HepG2 (cell line): ENCODE data around the gene FAH. TPM values are rescaled to one million over a fixed set of nuclear protein-coding genes. Genes with fewer than 3 reads are reported as not detected.

Experiments used
- CHCHD3 ChIP-seq: sonication (generic); formaldehyde crosslinking; IDR thresholded peaks from 2 replicates; pipeline ENCODE4 v1.8.0; 2022; ENCODE audit warnings: mild to moderate bottlenecking, missing genetic modification reagents, moderate library complexity
- REST ChIP-seq, 2 experiments: IDR thresholded peaks; 2 replicates each; pipeline ENCODE4 v1.6.1; 2011 to 2012; ENCODE audit warnings: low read length in 2 of 2, borderline replicate concordance in 1 of 2, low read depth in 1 of 2, mild to moderate bottlenecking in 1 of 2, moderate library complexity in 1 of 2
- SALL1 ChIP-seq: sonication (generic); formaldehyde crosslinking; IDR thresholded peaks from 2 replicates; pipeline ENCODE4 v1.8.0; 2022; ENCODE audit warnings: mild to moderate bottlenecking, missing genetic modification reagents
- TRIM24 ChIP-seq: sonication (generic); formaldehyde crosslinking; IDR thresholded peaks from 2 replicates; pipeline ENCODE4 v1.8.0; 2022; ENCODE audit warnings: mild to moderate bottlenecking, missing genetic modification reagents
- ZNF101 ChIP-seq: sonication (generic); formaldehyde crosslinking; IDR thresholded peaks from 2 replicates; pipeline ENCODE4 v1.4.0; 2020; ENCODE audit warnings: mild to moderate bottlenecking, low read depth, missing genetic modification reagents, borderline replicate concordance
- ZNF619 ChIP-seq: sonication (generic); formaldehyde crosslinking; IDR thresholded peaks from 2 replicates; pipeline ENCODE4 v1.4.0; 2020; ENCODE audit warnings: mild to moderate bottlenecking, missing genetic modification reagents
- polyA plus RNA-seq, 8 experiments: library from polyadenylated mRNA; depleted of rRNA in 3 of 8; stranded (reverse) in 7 of 8; unstranded in 1 of 8; fragments of >200 nt; fragmentation: Illumina TruSeq in 4 of 8; extraction: Trizol in 4 of 8; gene quantifications; 2 replicates each; pipeline versions ENCODE4 v1.2.1 to v1.2.3, GENCODE V29; 2011 to 2016; ENCODE audit warnings: low read depth in 4 of 8, missing spikeins in 1 of 8, mixed read lengths in 1 of 8; ENCODE audit not compliant: insufficient read depth in 1 of 8
- total RNA-seq, 5 experiments: library from RNA; depleted of rRNA; stranded (reverse); fragments of >200 nt; fragmentation: Illumina TruSeq; extraction: Trizol; gene quantifications; 2 replicates each; pipeline ENCODE4 v1.2.3, GENCODE V29; 2016; ENCODE audit warnings: low read depth in 1 of 5
- TF ChIP-seq, protein P1 (sequence below): sonication (generic); formaldehyde crosslinking; IDR thresholded peaks from 2 replicates; pipeline ENCODE4 v1.4.0; 2020; ENCODE audit warnings: mild to moderate bottlenecking, missing genetic modification reagents, borderline replicate concordance

The FAH gene
- total and polyA plus RNA-seq, 2 of the 13 experiments (the other 11 are each of a cell fraction or from before 2014, with no cell fraction given), result 36.6 to 75.0 TPM

DNA sequence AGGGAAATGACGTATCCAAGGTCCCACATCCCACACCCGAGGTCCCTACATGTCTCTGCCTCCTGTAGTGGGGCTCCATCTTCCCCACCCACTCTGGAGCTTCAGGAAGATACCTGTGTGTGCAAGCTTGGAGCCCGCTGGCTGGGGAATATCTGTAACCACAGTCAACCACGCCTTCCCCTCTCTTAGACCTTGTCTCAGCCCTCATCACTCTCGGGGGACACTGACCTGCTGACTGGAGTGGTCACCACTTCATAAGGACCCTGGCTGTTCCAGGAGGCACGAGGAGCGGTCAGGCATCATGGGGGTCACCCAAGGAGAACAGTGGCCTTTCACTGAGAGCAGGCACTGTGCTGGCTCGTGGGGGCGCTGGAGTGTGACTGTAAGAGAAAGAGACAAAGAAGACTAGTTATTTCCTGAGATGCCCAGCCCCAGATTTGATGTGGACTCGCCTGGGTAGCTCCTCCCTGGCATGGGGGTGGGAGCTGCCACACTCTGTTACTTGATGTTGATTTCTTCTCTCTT is 50.6 kb downstream of the FAH start (continued):
- TF ChIP-seq, protein P1, sequence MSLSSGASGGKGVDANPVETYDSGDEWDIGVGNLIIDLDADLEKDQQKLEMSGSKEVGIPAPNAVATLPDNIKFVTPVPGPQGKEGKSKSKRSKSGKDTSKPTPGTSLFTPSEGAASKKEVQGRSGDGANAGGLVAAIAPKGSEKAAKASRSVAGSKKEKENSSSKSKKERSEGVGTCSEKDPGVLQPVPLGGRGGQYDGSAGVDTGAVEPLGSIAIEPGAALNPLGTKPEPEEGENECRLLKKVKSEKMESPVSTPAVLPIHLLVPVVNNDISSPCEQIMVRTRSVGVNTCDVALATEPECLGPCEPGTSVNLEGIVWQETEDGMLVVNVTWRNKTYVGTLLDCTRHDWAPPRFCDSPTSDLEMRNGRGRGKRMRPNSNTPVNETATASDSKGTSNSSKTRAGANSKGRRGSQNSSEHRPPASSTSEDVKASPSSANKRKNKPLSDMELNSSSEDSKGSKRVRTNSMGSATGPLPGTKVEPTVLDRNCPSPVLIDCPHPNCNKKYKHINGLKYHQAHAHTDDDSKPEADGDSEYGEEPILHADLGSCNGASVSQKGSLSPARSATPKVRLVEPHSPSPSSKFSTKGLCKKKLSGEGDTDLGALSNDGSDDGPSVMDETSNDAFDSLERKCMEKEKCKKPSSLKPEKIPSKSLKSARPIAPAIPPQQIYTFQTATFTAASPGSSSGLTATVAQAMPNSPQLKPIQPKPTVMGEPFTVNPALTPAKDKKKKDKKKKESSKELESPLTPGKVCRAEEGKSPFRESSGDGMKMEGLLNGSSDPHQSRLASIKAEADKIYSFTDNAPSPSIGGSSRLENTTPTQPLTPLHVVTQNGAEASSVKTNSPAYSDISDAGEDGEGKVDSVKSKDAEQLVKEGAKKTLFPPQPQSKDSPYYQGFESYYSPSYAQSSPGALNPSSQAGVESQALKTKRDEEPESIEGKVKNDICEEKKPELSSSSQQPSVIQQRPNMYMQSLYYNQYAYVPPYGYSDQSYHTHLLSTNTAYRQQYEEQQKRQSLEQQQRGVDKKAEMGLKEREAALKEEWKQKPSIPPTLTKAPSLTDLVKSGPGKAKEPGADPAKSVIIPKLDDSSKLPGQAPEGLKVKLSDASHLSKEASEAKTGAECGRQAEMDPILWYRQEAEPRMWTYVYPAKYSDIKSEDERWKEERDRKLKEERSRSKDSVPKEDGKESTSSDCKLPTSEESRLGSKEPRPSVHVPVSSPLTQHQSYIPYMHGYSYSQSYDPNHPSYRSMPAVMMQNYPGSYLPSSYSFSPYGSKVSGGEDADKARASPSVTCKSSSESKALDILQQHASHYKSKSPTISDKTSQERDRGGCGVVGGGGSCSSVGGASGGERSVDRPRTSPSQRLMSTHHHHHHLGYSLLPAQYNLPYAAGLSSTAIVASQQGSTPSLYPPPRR, result no peak
- TF ChIP-seq TRIM24 (CRISPR knock-in tag), result no peak
- TF ChIP-seq REST (IDR thresholded peaks at IDR 0.05; ENCODE audit: borderline replicate concordance in 1 of 2, low read depth in 1 of 2, low read length in 2 of 2), result no peak
- TF ChIP-seq CHCHD3 (CRISPR knock-in tag), result no peak
- no peak for TF ChIP-seq ZNF619 (CRISPR knock-in tag)
- TF ChIP-seq SALL1 (CRISPR knock-in tag), result no peak
- no peak for TF ChIP-seq ZNF101
- TF ChIP-seq, all 625 proteins: peak for 0
